ENCODE data around the gene CDH1. TPM values are rescaled to one million over a fixed set of nuclear protein-coding genes. Genes with fewer than 3 reads are reported as not detected.

CDH1 gene
- total and polyA plus RNA-seq, 5 donors from 2014 or later, result 0.41 to 4.6 (median 0.72) TPM

DNA sequence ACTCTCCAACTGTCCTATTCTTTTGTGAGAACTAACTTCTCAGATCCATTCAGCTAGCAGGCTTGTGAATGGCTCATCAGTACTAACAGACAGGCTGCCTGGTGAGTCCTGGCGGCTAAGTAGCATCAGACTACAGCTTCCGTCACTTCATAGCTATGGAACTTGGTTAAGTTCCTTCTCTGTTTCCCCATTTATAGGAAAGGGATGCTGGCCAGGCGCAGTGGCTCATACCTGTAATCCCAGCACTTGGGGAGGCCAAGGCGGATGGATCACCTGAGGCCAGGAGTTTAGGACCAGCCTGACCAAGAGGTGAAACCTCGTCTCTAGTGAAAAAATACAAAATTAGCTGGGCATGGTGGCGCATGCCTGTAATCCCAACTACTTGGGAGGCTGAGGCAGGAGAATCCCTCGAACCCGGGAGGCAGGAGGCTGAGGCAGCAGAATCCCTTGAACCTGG, 56.3 kb downstream of the CDH1 start:
- no peak overlapping the region for H3K27ac Mint-ChIP-seq
- H3K9me3 Mint-ChIP-seq, result no peaks in the 10 kb centered on the region
- no peaks in the 10 kb centered on the region for H3K4me1 ChIP-seq (ENCODE audit: control insufficient read depth, insufficient read depth, low read length, poor library complexity, severe bottlenecking)
- no peaks in the 10 kb centered on the region for H3K27me3 Mint-ChIP-seq
- H3K4me1 Mint-ChIP-seq, result no peaks in the 10 kb centered on the region
- DNase-seq, result no peak
- H3K27ac ChIP-seq (ENCODE audit: insufficient read depth, low read length, poor library complexity, severe bottlenecking), result no peak overlapping the region
- no peaks in the 10 kb centered on the region for H3K9me3 ChIP-seq (ENCODE audit: control insufficient read depth in 2 of 2, low read length in 2 of 2)
- H3K4me3 Mint-ChIP-seq, result no peak overlapping the region
- no peaks in the 10 kb centered on the region for H3K36me3 ChIP-seq (ENCODE audit: control insufficient read depth, insufficient read depth, low read length)
- H3K27me3 ChIP-seq (ENCODE audit: control insufficient read depth, insufficient read depth, low read length), result no peaks in the 10 kb centered on the region
- no peaks in the 10 kb centered on the region for H3K36me3 Mint-ChIP-seq
- H3K4me3 ChIP-seq (ENCODE audit: low read depth, low read length), result no peak overlapping the region
- ATAC-seq (ENCODE audit: low read depth in 2 of 2), result no peak

DNA sequence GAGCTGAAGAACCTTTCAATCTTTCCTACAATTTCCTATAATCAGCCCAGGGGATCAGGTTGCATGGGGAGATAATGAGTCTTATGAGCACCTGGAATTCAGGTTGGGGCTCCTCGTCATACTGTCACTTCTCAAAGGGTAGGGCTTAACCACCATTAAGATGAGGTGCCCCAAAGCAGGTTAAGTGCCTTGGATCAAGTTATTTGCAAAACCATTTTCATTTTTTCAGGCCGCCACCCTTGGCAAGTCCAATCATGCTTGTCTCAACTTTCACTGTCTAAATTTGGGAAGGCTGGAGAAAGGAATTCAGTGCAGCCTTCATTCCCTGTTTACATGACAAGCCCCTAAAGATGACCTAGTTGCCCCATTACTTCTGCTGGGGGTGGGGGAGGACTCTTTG, 61.3 kb downstream of the CDH1 start:
- no peaks in the 10 kb centered on the region for H3K9me3 Mint-ChIP-seq

DNA sequence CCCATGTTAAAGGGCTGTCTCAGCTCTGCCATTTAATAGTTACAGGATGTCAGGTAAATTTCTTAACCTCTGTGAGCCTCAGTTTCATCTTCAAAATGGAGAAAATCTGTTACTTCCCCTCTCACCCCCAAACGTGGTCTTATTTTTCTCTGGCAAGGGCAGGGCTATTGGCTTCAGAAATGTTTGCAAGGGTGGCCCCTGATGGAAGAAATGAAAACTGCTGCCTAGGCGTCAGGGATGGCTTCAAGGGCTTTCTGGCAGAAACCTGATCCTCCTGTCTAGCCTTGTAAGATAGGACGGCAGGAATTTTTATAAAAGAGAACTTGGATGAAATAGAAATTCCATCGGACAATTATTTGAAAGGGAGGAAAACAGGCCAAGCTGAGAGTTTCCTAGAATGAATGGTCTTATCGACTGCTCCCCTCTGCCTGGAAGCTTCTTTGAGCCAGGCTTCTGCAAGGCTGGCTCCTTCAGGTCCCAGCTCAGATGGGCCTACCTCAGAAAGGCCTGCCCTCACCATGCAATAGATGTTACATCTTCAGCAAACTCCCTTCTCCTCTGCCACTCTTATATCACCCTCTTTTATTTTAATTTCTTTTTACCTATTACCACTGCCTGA, 63.3 kb downstream of the CDH1 start:
- Mint-ChIP-seq H3K4me3 (no peak overlapping the region), H3K27ac (no peak overlapping the region), H3K9me3 (no peaks in the 10 kb centered on the region), H3K27me3 (no peaks in the 10 kb centered on the region), H3K4me1 (peaks cover 0 to 7% (median 0%) of the 10 kb centered on the region in 4 donors), H3K36me3 (no peaks in the 10 kb centered on the region)
- Histone ChIP-seq H3K36me3 (ENCODE audit: control insufficient read depth, insufficient read depth, low read length) (no peaks in the 10 kb centered on the region), H3K27me3 (ENCODE audit: control insufficient read depth, insufficient read depth, low read length) (no peaks in the 10 kb centered on the region), H3K4me3 (ENCODE audit: low read depth, low read length) (no peak overlapping the region), H3K9me3 (ENCODE audit: control insufficient read depth in 2 of 2, low read length in 2 of 2) (no peaks in the 10 kb centered on the region), H3K4me1 (ENCODE audit: control insufficient read depth, insufficient read depth, low read length, poor library complexity, severe bottlenecking) (no peaks in the 10 kb centered on the region), H3K27ac (ENCODE audit: insufficient read depth, low read length, poor library complexity, severe bottlenecking) (no peak overlapping the region)
- peak; percentile 43 to 62 for ATAC-seq (ENCODE audit: low read depth in 2 of 2)
- DNase-seq, result peak; percentile 11 to 71 (median 58)

More for the DNA sequence above, 61.3 kb downstream of the CDH1 start:
- DNase-seq (no peak), ATAC-seq (ENCODE audit: low read depth in 2 of 2) (no peak)
- Histone ChIP-seq H3K4me1 (ENCODE audit: control insufficient read depth, insufficient read depth, low read length, poor library complexity, severe bottlenecking) (no peaks in the 10 kb centered on the region), H3K27me3 (ENCODE audit: control insufficient read depth, insufficient read depth, low read length) (no peaks in the 10 kb centered on the region), H3K9me3 (ENCODE audit: control insufficient read depth in 2 of 2, low read length in 2 of 2) (no peaks in the 10 kb centered on the region), H3K27ac (ENCODE audit: insufficient read depth, low read length, poor library complexity, severe bottlenecking) (no peak overlapping the region), H3K4me3 (ENCODE audit: low read depth, low read length) (no peak overlapping the region), H3K36me3 (ENCODE audit: control insufficient read depth, insufficient read depth, low read length) (no peaks in the 10 kb centered on the region)
- H3K4me1 Mint-ChIP-seq, result peaks cover 0 to 7% (median 0%) of the 10 kb centered on the region in 4 donors
- H3K27me3 Mint-ChIP-seq, result no peaks in the 10 kb centered on the region
- no peak overlapping the region for H3K27ac Mint-ChIP-seq
- H3K4me3 Mint-ChIP-seq, result no peak overlapping the region
- H3K36me3 Mint-ChIP-seq, result no peaks in the 10 kb centered on the region

DNA sequence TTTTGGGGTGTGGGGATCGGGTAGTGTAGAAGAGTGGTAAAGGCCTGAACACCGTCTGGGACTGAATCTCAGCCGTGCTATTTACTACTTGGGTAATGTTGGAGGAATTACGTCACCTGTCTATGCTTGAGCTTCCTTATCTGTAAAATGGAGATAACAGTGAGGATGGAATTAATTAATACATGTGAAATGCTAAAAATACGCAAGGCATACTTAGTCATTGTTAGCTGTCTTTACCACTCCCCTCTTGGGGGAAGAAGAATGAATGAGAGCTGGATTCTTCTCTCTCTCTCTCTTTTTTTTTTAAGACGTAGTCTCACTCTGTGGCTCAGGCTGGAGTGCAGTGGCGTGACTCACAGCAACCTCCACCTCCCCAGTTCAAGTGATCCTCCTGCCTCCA, 65.1 kb downstream of the CDH1 start:
- Mint-ChIP-seq H3K27ac (no peak overlapping the region), H3K9me3 (no peaks in the 10 kb centered on the region), H3K27me3 (no peaks in the 10 kb centered on the region), H3K36me3 (no peaks in the 10 kb centered on the region), H3K4me1 (peaks cover 0 to 7% (median 0%) of the 10 kb centered on the region in 4 donors), H3K4me3 (no peak overlapping the region)
- H3K9me3 ChIP-seq (ENCODE audit: control insufficient read depth in 2 of 2, low read length in 2 of 2), result no peaks in the 10 kb centered on the region
- H3K36me3 ChIP-seq (ENCODE audit: control insufficient read depth, insufficient read depth, low read length), result no peaks in the 10 kb centered on the region
- H3K27me3 ChIP-seq (ENCODE audit: control insufficient read depth, insufficient read depth, low read length), result no peaks in the 10 kb centered on the region
- H3K27ac ChIP-seq (ENCODE audit: insufficient read depth, low read length, poor library complexity, severe bottlenecking), result no peak overlapping the region
- DNase-seq, result no peak
- no peaks in the 10 kb centered on the region for H3K4me1 ChIP-seq (ENCODE audit: control insufficient read depth, insufficient read depth, low read length, poor library complexity, severe bottlenecking)
- H3K4me3 ChIP-seq (ENCODE audit: low read depth, low read length), result no peak overlapping the region
- ATAC-seq (ENCODE audit: low read depth in 2 of 2), result no peak

DNA sequence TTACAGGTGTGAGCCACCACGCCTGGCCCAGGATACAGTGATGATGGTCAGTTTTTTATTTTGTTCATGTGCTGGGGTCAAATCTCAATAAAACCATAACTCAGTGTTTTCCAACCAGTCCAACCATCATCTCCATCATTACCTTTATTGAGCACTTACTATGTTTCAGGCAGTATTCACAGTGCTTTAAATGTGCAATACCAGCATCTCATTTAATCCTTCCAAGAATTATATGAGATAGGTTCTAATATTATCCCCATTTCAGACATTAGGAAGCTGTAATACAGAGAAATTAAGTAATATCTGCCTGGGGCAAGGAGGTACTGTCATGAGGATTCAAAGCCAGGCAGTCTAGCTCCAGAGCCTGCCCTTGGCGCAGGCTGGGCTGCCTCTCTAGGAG, 69.3 kb downstream of the CDH1 start:
- DNase-seq (no peak), ATAC-seq (ENCODE audit: low read depth in 2 of 2) (no peak)
- no peaks in the 10 kb centered on the region for H3K36me3 ChIP-seq (ENCODE audit: control insufficient read depth, insufficient read depth, low read length)
- H3K27me3 ChIP-seq (ENCODE audit: control insufficient read depth, insufficient read depth, low read length), result no peaks in the 10 kb centered on the region
- no peaks in the 10 kb centered on the region for H3K4me1 Mint-ChIP-seq
- no peaks in the 10 kb centered on the region for H3K9me3 Mint-ChIP-seq
- H3K27ac ChIP-seq (ENCODE audit: insufficient read depth, low read length, poor library complexity, severe bottlenecking), result no peak overlapping the region
- no peak overlapping the region for H3K4me3 Mint-ChIP-seq
- H3K9me3 ChIP-seq (ENCODE audit: control insufficient read depth in 2 of 2, low read length in 2 of 2), result no peaks in the 10 kb centered on the region
- H3K36me3 Mint-ChIP-seq, result no peaks in the 10 kb centered on the region
- H3K4me3 ChIP-seq (ENCODE audit: low read depth, low read length), result no peak overlapping the region
- no peaks in the 10 kb centered on the region for H3K27me3 Mint-ChIP-seq
- H3K4me1 ChIP-seq (ENCODE audit: control insufficient read depth, insufficient read depth, low read length, poor library complexity, severe bottlenecking), result no peaks in the 10 kb centered on the region
- peak overlapping the region in 1 of 3 donors; percentile 59 for H3K27ac Mint-ChIP-seq

DNA sequence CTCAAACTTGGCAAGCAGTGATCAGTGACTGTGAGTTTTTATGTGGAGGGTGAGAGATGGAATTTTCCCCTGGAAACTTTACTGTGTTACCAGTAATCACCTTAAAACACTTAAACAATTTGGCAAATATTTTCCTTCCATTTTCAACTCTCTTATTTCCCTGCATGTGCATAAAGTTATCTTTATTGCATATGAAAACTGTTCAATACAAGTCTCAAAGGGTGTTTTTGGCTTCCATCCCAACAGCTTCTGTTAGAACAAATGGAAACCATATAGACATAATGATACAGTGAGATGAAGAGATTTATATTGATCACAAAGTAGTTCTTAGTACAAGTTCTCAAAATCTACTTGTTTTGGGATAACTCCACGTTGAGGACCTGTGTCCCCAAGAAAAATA, 69.9 kb downstream of the CDH1 start:
- Histone ChIP-seq H3K27me3 (ENCODE audit: control insufficient read depth, insufficient read depth, low read length) (no peaks in the 10 kb centered on the region), H3K4me1 (ENCODE audit: control insufficient read depth, insufficient read depth, low read length, poor library complexity, severe bottlenecking) (no peaks in the 10 kb centered on the region), H3K36me3 (ENCODE audit: control insufficient read depth, insufficient read depth, low read length) (no peaks in the 10 kb centered on the region), H3K4me3 (ENCODE audit: low read depth, low read length) (no peak overlapping the region), H3K27ac (ENCODE audit: insufficient read depth, low read length, poor library complexity, severe bottlenecking) (no peak overlapping the region), H3K9me3 (ENCODE audit: control insufficient read depth in 2 of 2, low read length in 2 of 2) (no peaks in the 10 kb centered on the region)
- ATAC-seq (ENCODE audit: low read depth in 2 of 2), result no peak
- H3K4me3 Mint-ChIP-seq, result no peak overlapping the region
- no peaks in the 10 kb centered on the region for H3K4me1 Mint-ChIP-seq
- H3K27me3 Mint-ChIP-seq, result no peaks in the 10 kb centered on the region
- H3K27ac Mint-ChIP-seq, result no peak overlapping the region
- no peak for DNase-seq
- no peaks in the 10 kb centered on the region for H3K36me3 Mint-ChIP-seq
- peaks cover 0 to 2% (median 0%) of the 10 kb centered on the region in 7 donors for H3K9me3 Mint-ChIP-seq

DNA sequence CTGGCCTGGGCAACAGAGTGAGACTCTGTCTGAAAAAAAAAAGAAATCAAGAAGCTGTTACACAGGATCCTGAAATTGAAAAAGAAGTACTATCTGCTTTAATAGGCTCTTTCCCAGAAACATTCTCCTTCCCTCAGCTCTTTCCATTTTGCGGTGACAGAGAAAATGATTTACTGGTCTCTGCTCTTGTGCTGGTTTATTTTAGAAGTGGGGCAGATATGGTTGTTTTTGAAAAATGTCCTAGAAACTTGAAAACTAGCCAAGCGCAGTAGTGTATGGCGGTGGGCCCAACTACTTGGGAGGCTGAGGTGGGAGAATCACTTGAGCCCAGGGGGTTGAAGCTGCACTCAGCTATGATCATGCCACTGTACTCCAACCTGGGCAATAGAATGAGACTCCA, 77.4 kb downstream of the CDH1 start:
- no peak for DNase-seq
- H3K27ac ChIP-seq (ENCODE audit: insufficient read depth, low read length, poor library complexity, severe bottlenecking), result no peak overlapping the region
- Mint-ChIP-seq H3K4me3 (no peak overlapping the region), H3K9me3 (peaks cover 0 to 2% (median 0%) of the 10 kb centered on the region in 7 donors), H3K27me3 (peaks cover 4% of the 10 kb centered on the region), H3K27ac (no peak overlapping the region), H3K36me3 (no peaks in the 10 kb centered on the region), H3K4me1 (peaks cover 0 to 2% (median 0%) of the 10 kb centered on the region in 4 donors)
- no peaks in the 10 kb centered on the region for H3K9me3 ChIP-seq (ENCODE audit: control insufficient read depth in 2 of 2, low read length in 2 of 2)
- H3K36me3 ChIP-seq (ENCODE audit: control insufficient read depth, insufficient read depth, low read length), result no peaks in the 10 kb centered on the region
- no peak for ATAC-seq (ENCODE audit: low read depth in 2 of 2)
- H3K4me1 ChIP-seq (ENCODE audit: control insufficient read depth, insufficient read depth, low read length, poor library complexity, severe bottlenecking), result no peaks in the 10 kb centered on the region
- no peaks in the 10 kb centered on the region for H3K27me3 ChIP-seq (ENCODE audit: control insufficient read depth, insufficient read depth, low read length)
- no peak overlapping the region for H3K4me3 ChIP-seq (ENCODE audit: low read depth, low read length)

DNA sequence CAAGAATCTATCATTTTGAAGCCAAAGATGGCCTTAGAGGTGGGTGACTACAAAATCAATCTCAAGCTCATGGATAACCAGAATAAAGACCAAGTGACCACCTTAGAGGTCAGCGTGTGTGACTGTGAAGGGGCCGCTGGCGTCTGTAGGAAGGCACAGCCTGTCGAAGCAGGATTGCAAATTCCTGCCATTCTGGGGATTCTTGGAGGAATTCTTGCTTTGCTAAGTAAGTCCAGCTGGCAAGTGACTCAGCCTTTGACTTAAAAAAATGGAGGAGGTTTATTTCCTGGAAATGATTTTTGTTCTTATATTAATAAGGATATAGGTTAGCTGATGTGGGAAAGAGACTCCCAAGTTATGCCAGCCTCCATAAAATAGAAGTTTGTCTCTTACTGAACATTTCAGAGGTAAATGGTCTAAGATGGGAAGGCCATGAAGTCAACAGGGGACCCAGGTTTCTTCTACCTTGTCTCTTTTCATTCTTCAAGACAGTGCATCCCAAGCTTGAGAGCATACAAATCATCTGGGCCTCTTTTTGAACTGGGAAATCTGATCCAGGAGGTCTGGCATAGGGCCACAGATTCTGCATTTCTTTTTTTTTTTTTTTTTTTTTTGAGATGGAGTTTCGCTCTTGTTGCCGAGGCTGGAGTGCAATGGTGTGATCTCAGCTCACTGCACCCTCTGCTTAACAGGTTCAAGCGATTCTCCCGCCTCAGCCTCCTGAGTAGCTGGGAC, 86.5 kb downstream of the CDH1 start:
- H3K9me3 ChIP-seq (ENCODE audit: control insufficient read depth in 2 of 2, low read length in 2 of 2), result no peaks in the 10 kb centered on the region
- Mint-ChIP-seq H3K27me3 (no peaks in the 10 kb centered on the region), H3K9me3 (peaks cover 0 to 4% (median 0%) of the 10 kb centered on the region in 7 donors), H3K4me1 (no peaks in the 10 kb centered on the region), H3K27ac (no peak overlapping the region), H3K4me3 (no peak overlapping the region), H3K36me3 (no peaks in the 10 kb centered on the region)
- DNase-seq, result no peak
- no peak for ATAC-seq (ENCODE audit: low read depth in 2 of 2)
- H3K4me3 ChIP-seq (ENCODE audit: low read depth, low read length), result no peak overlapping the region
- no peaks in the 10 kb centered on the region for H3K36me3 ChIP-seq (ENCODE audit: control insufficient read depth, insufficient read depth, low read length)
- H3K27ac ChIP-seq (ENCODE audit: insufficient read depth, low read length, poor library complexity, severe bottlenecking), result no peak overlapping the region
- H3K4me1 ChIP-seq (ENCODE audit: control insufficient read depth, insufficient read depth, low read length, poor library complexity, severe bottlenecking), result no peaks in the 10 kb centered on the region
- no peaks in the 10 kb centered on the region for H3K27me3 ChIP-seq (ENCODE audit: control insufficient read depth, insufficient read depth, low read length)

All from CD4-positive, CD25-positive, alpha-beta regulatory T cell (primary cell).